Type B pancreatic cell (in vitro differentiated cells): Measurements from ENCODE around the gene TCTA. TPM values are rescaled to one million over a fixed set of nuclear protein-coding genes. Genes with fewer than 3 reads are reported as not detected.

ENCODE experiments used
- DNase-seq: peaks from one replicate; pipeline ENCODE4 v3.0.0; 2021; ENCODE audit warnings: mixed read lengths; ENCODE audit not compliant: unreplicated experiment; ENCODE audit errors: extremely low spot score
- H3K27ac Mint-ChIP-seq: 2 replicates; pipeline ENCODE4 v1.8.0; 2021; ENCODE audit warnings: mild to moderate bottlenecking, mixed read lengths
- H3K27me3 Mint-ChIP-seq: 2 replicates; pipeline ENCODE4 v1.8.0; 2021; ENCODE audit warnings: mixed read lengths
- H3K36me3 Mint-ChIP-seq: 2 replicates; pipeline ENCODE4 v1.8.0; 2021; ENCODE audit warnings: mixed read lengths
- H3K4me1 Mint-ChIP-seq: one replicate; pipeline ENCODE4 v1.8.0; 2021; ENCODE audit warnings: mixed read lengths; ENCODE audit not compliant: unreplicated experiment
- H3K4me3 Mint-ChIP-seq: 2 replicates; pipeline ENCODE4 v1.8.0; 2021; ENCODE audit warnings: mild to moderate bottlenecking, mixed read lengths
- H3K9me3 Mint-ChIP-seq: 2 replicates; pipeline ENCODE4 v1.8.0; 2021; ENCODE audit warnings: mixed read lengths
- CTCF ChIP-seq: fragments of 200-600 bp; sonication (generic); conservative IDR thresholded peaks from 2 replicates; pipeline ENCODE4 v1.5.0; 2021; ENCODE audit warnings: antibody characterized with exemption, mild to moderate bottlenecking
- long read RNA-seq: library from polyadenylated mRNA; unstranded; transcript quantifications from one replicate; pipeline ENCODE4 v2.0.0, GENCODE V29; 2020
- total RNA-seq: library from RNA; stranded (reverse); gene quantifications from 2 replicates; pipeline ENCODE4 v1.2.1, GENCODE V29; 2021; ENCODE audit warnings: low replicate concordance

The TCTA gene
- total RNA-seq, result 25.0 and 31.4 TPM in 2 replicates
- long read RNA-seq, transcript TCTA-201 (3 exons, 2,146 nt), result major isoform, 55 of 65 reads
- long read RNA-seq, partial matches to known transcripts, result 5 of 65 reads
- long read RNA-seq, other reads (novel, unspliced or antisense), result 2 of 65 reads

GRCh38 chr3:49411968-49412631 is at the start of gene TCTA, which contains the start of gene RHOA:
TCTA (plus strand) TSS chr3:49412423; CDS start chr3:49412427, 4 bp downstream.
RHOA (minus strand) TSS chr3:49411976; CDS start chr3:49375589, 36,387 bp downstream.
- Mint-ChIP-seq H3K4me3 (peak within 1 kb of the TSS; percentile 98), H3K27me3 (no peaks in the 10 kb centered on the region), H3K36me3 (peaks cover 12% of the 10 kb centered on the region), H3K27ac (peak within 1 kb of the TSS; percentile 95), H3K9me3 (no peaks in the 10 kb centered on the region), H3K4me1 (peaks cover 43% of the 10 kb centered on the region)
- no peak for TF ChIP-seq CTCF
- peak; percentile 98 for DNase-seq

DNA sequence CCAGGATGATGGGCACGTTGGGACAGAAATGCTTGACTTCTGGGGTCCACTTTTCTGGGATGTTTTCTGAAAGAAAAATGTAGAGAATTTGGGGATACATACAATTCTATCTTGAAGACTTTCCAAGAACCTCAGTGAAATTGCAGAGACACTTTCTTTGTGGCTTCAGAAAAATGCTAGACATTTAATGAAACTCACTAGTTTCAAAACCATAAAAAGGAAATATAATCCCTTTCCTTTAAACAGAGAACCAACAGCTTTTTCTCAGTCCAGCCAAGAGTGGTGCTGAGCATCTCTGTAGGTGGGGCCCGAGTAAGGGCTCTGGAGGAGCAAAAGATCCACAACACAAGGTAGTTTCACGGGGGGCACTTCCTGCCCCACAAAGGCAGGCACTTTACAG is 49.7 kb upstream of the TCTA start:
- Mint-ChIP-seq H3K4me3 (no peak overlapping the region), H3K4me1 (peaks cover 14% of the 10 kb centered on the region), H3K27ac (peak overlapping the region; percentile 48), H3K36me3 (peaks cover 23% of the 10 kb centered on the region), H3K27me3 (no peaks in the 10 kb centered on the region), H3K9me3 (no peaks in the 10 kb centered on the region)
- no peak for DNase-seq
- no peak for TF ChIP-seq CTCF

DNA sequence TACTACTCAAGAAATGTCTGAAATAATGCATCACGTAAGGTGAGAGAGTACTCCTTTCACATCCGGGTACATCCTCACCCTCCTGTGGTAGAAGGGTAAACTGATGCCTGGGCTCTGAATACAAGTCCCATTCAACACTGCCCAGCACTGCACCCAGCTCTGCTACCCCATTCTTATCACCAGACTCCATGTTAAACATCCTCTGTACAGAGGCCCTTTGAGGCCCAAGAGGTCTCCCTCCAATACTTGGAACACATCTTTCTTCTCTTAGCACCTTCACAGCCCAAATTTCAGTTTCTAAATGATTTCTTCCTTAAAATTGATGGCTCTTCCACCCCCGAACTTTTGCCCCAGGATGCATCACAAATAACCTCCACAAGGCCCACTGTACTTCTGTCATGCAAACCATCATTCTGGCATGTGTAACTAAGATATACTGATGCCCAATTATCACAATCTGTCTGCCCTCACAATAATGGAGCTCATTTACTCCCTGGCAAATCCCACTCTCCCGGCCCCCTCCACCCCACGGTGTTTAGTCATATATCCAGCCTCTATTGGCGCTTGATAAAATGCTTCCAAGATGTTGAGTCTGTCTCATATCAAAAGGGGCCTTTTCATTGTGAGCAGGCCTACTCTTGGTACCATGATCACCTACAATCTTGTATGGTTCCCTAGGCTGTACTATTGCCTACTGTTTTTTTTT is 41.5 kb upstream of the TCTA start:
- no peak overlapping the region for H3K4me3 Mint-ChIP-seq
- no peak for DNase-seq
- TF ChIP-seq CTCF, result no peak
- peaks cover 36% of the 10 kb centered on the region for H3K36me3 Mint-ChIP-seq
- H3K27ac Mint-ChIP-seq, result no peak overlapping the region
- no peaks in the 10 kb centered on the region for H3K9me3 Mint-ChIP-seq
- no peaks in the 10 kb centered on the region for H3K4me1 Mint-ChIP-seq
- no peaks in the 10 kb centered on the region for H3K27me3 Mint-ChIP-seq

DNA sequence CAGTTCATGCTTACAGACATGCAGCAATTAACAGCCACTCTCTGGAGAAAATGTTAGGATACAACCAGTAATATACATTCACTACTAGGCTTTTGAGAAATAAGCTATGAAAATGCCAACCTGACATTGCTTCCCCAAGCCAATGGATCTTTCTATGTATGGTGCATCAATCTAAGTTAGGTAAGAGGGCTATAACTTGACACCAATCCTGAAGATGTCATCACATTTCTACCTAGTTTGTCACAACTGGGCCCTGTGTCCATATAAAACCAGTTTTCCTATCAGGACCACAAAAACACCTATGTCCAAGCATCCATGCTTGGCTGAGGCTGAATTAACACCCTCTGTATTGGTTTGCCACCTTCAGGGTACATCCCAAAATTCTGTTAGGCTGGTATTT is 40.3 kb upstream of the TCTA start:
- no peak for TF ChIP-seq CTCF
- Mint-ChIP-seq H3K4me1 (no peaks in the 10 kb centered on the region), H3K36me3 (peaks cover 31% of the 10 kb centered on the region), H3K4me3 (no peak overlapping the region), H3K9me3 (no peaks in the 10 kb centered on the region), H3K27me3 (no peaks in the 10 kb centered on the region), H3K27ac (no peak overlapping the region)
- no peak for DNase-seq

DNA sequence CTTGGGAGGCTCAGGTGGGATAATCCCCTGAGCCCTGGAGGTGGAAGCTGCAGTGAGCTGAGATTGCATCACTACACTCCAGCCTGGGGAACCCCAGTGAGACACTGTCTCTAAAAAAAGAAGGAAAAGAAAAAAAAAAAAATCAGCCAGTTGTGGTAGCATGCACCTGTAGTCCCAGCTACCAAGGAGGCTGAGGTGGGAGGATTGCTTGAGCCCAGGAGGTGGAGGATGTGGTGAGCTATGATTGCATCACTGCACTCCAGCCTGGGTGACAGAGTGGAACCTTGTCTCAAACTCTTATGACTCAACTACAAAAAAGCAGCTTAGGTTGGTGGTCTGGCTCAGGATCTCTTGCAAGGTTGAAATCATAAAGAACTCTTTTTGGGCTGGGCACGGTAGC is 34.7 kb upstream of the TCTA start:
- Mint-ChIP-seq H3K36me3 (peaks cover 15% of the 10 kb centered on the region), H3K9me3 (no peaks in the 10 kb centered on the region), H3K4me1 (no peaks in the 10 kb centered on the region), H3K27me3 (no peaks in the 10 kb centered on the region), H3K27ac (no peak overlapping the region), H3K4me3 (no peak overlapping the region)
- TF ChIP-seq CTCF, result no peak
- DNase-seq, result no peak
